A549 (cell line): ENCODE data around the gene CCDC85C.

Source experiments
- CBX2 ChIP-seq: fragments of 200-600 bp; sonication (generic); IDR thresholded peaks from 2 replicates; pipeline ENCODE4 v1.6.1; 2016; ENCODE audit warnings: low read depth, mild to moderate bottlenecking, borderline replicate concordance
- CTCF ChIP-seq: fragments of >200 bp; sonication (Bioruptor Twin); formaldehyde crosslinking; IDR thresholded peaks from 3 replicates; pipeline ENCODE4 v1.5.1; 2016
- ELK1 ChIP-seq: fragments of 150-350 bp; IDR thresholded peaks from 2 replicates; pipeline ENCODE4 v1.6.1; 2014; ENCODE audit warnings: low read depth, mild to moderate bottlenecking, low read length
- HDAC2 ChIP-seq: fragments of 200-600 bp; sonication (generic); IDR thresholded peaks from 2 replicates; pipeline ENCODE4 v1.6.1; 2016
- JUNB ChIP-seq: fragments of >200 bp; sonication (Bioruptor Twin); formaldehyde crosslinking; IDR thresholded peaks from 2 replicates; pipeline ENCODE4 v1.6.1; 2016
- MAX ChIP-seq: IDR thresholded peaks from 2 replicates; pipeline ENCODE4 v1.6.1; 2012
- NFE2L2 ChIP-seq: fragments of 150-350 bp; conservative IDR thresholded peaks from 2 replicates; pipeline ENCODE4 v1.6.1; 2014; ENCODE audit warnings: low read length
- POLR2A ChIP-seq: IDR thresholded peaks from 2 replicates; pipeline ENCODE4 v1.6.1; 2012; ENCODE audit warnings: mild to moderate bottlenecking, low read length
- SMC3 ChIP-seq: fragments of >200 bp; sonication (Bioruptor Twin); formaldehyde crosslinking; IDR thresholded peaks from 3 replicates; pipeline ENCODE4 v1.6.1; 2018; ENCODE audit warnings: inconsistent platforms
- USF2 ChIP-seq: fragments of 450-650 bp; IDR thresholded peaks from 2 replicates; pipeline ENCODE4 v1.6.1; 2014; ENCODE audit warnings: antibody characterized with exemption
- ZSCAN20 ChIP-seq: fragments of 250-450 bp; sonication (Bioruptor Pico); IDR thresholded peaks from 2 replicates; pipeline ENCODE4 v1.8.0; 2022; ENCODE audit warnings: mild to moderate bottlenecking, moderate library complexity

GRCh38 chr14:99625476-99625875 lies 21.5 kb upstream of the CCDC85C start:
- TF ChIP-seq ELK1 (no peak), CTCF (no peak), MAX (no peak), CBX2 (no peak), USF2 (no peak), NFE2L2 (no peak), POLR2A (no peak), HDAC2 (no peak), JUNB (no peak), SMC3 (no peak), ZSCAN20 (CRISPR knock-in tag) (no peak)
